ENCODE measurements around the gene MYL9. TPM values are rescaled to one million over a fixed set of nuclear protein-coding genes. Genes with fewer than 3 reads are reported as not detected.
A peak's percentile ranks its signal among the peaks of the same experiment; 100 is the strongest.

MYL9 gene
- total and polyA plus RNA-seq, 2 experiments from 2014 or later: 579 to 1,624 TPM

GRCh38 chr20:36576081-36576445 is 34.7 kb downstream of the MYL9 start:
- peak overlapping the region; percentile 94 for H3K27ac ChIP-seq
- TF ChIP-seq, protein P1, sequence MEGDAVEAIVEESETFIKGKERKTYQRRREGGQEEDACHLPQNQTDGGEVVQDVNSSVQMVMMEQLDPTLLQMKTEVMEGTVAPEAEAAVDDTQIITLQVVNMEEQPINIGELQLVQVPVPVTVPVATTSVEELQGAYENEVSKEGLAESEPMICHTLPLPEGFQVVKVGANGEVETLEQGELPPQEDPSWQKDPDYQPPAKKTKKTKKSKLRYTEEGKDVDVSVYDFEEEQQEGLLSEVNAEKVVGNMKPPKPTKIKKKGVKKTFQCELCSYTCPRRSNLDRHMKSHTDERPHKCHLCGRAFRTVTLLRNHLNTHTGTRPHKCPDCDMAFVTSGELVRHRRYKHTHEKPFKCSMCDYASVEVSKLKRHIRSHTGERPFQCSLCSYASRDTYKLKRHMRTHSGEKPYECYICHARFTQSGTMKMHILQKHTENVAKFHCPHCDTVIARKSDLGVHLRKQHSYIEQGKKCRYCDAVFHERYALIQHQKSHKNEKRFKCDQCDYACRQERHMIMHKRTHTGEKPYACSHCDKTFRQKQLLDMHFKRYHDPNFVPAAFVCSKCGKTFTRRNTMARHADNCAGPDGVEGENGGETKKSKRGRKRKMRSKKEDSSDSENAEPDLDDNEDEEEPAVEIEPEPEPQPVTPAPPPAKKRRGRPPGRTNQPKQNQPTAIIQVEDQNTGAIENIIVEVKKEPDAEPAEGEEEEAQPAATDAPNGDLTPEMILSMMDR (IDR thresholded peaks at IDR 0.05; ENCODE audit: low read depth, low read length): no peak
- DNase-seq (ENCODE audit: low read depth in 1 of 2, low spot score in 1 of 2): no peak
- peaks cover 16% of the 10 kb centered on the region for H3K36me3 ChIP-seq
- H3K27me3 ChIP-seq: no peaks in the 10 kb centered on the region
- no peaks in the 10 kb centered on the region for H3K9me3 ChIP-seq (ENCODE audit: low read depth)
- no peak overlapping the region for H3K4me3 ChIP-seq
- peaks cover 29% of the 10 kb centered on the region for H3K4me1 ChIP-seq (ENCODE audit: low read depth)

DNA sequence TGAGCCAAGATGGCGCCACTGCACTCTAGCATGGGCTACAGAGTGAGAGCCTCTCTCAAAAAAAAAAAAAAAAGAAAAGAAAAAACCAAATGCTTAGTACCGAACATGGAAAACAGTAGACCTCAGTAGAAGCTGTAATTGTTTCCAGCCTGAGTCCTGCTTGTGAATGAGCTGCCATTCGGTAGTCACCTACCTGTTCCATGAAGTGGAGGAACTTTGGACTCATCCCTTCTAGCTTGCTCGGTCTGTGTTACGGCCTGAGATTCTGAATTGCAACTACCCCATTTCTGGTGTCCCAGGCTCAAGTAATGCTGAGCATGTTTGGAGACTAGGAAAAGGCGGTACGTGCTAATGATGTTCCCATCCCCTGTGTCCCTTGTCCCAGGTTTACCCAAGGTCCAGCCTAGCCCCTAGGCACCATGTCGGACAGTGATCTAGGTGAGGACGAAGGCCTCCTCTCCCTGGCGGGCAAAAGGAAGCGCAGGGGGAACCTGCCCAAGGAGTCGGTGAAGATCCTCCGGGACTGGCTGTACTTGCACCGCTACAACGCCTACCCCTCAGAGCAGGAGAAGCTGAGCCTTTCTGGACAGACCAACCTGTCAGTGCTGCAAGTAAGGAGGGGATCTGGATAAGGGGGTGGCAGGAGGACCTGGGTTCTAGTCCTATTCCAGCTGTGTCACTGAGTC is 37.2 kb downstream of the MYL9 start:
- DNase-seq (ENCODE audit: low read depth in 1 of 2, low spot score in 1 of 2): no peak
- H3K27me3 ChIP-seq: no peaks in the 10 kb centered on the region
- H3K36me3 ChIP-seq: peaks cover 33% of the 10 kb centered on the region
- no peak overlapping the region for H3K27ac ChIP-seq
- TF ChIP-seq, protein P1 (IDR thresholded peaks at IDR 0.05; ENCODE audit: low read depth, low read length): no peak
- no peak overlapping the region for H3K4me3 ChIP-seq
- H3K4me1 ChIP-seq (ENCODE audit: low read depth): peaks cover 10% of the 10 kb centered on the region
- no peaks in the 10 kb centered on the region for H3K9me3 ChIP-seq (ENCODE audit: low read depth)

- H3K4me1 ChIP-seq (ENCODE audit: low read depth): peaks cover 10% of the 10 kb centered on the region
- H3K27me3 ChIP-seq: no peaks in the 10 kb centered on the region
- peaks cover 40% of the 10 kb centered on the region for H3K36me3 ChIP-seq
- TF ChIP-seq, protein P1 (IDR thresholded peaks at IDR 0.05; ENCODE audit: low read depth, low read length): no peak
- H3K4me3 ChIP-seq: no peak overlapping the region
- H3K9me3 ChIP-seq (ENCODE audit: low read depth): no peaks in the 10 kb centered on the region
- peak in 1 of 2 donors; percentile 32 for DNase-seq (ENCODE audit: low read depth in 1 of 2, low spot score in 1 of 2)
- no peak overlapping the region for H3K27ac ChIP-seq
Measured at GRCh38 chr20:36579996-36580545, 38.8 kb downstream of the MYL9 start.

DNA sequence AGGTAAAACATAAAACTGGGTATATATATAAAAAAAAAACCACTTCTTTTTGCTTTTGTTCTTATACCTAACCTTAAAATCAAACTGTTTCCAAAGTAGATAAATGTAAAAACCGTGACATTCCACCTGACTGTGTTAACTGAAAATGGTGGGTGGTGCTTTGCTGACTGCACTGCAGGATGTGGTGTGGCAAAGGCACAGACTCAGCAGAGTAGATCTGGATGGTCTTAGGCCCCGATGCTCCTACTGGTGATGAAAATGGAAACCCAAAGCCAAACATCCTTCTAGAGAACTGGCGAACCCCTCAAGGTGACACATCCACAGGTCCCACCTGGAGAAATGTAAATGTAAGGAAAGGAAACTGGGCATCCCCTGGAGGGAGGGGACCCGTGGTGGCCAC is 41.0 kb downstream of the MYL9 start:
- Histone ChIP-seq H3K36me3 (peaks cover 40% of the 10 kb centered on the region), H3K4me3 (no peak overlapping the region), H3K4me1 (ENCODE audit: low read depth) (no peaks in the 10 kb centered on the region), H3K9me3 (ENCODE audit: low read depth) (no peaks in the 10 kb centered on the region), H3K27me3 (no peaks in the 10 kb centered on the region), H3K27ac (no peak overlapping the region)
- TF ChIP-seq, protein P1 (IDR thresholded peaks at IDR 0.05; ENCODE audit: low read depth, low read length): no peak
- DNase-seq (ENCODE audit: low read depth in 1 of 2, low spot score in 1 of 2): no peak

DNA sequence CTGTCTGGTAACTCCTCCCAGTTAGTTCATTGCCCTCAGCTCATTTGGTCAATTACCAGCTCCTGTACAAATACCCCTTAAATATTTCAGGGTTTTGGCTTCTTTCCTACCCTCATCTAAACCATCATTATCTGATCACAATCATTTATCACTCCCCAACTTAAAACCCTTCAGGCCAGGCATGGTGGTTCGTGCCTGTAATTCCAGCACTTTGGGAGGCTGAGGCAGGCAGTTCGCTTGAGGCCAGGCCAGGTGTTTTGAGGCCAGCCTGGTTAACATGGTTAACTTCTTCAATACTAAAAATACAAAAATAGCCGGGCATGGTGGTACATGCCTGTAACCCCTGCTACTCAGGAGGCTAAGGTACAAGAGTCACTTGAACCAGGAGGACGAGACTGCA is 41.5 kb downstream of the MYL9 start:
- Histone ChIP-seq H3K4me3 (no peak overlapping the region), H3K36me3 (peaks cover 43% of the 10 kb centered on the region), H3K4me1 (ENCODE audit: low read depth) (no peaks in the 10 kb centered on the region), H3K27ac (no peak overlapping the region), H3K27me3 (no peaks in the 10 kb centered on the region), H3K9me3 (ENCODE audit: low read depth) (no peaks in the 10 kb centered on the region)
- DNase-seq (ENCODE audit: low read depth in 1 of 2, low spot score in 1 of 2): no peak
- TF ChIP-seq, protein P1 (IDR thresholded peaks at IDR 0.05; ENCODE audit: low read depth, low read length): no peak

Measured in cardiac muscle cell (in vitro differentiated cells and primary cell).